CD4-positive, alpha-beta T cell treated with Interleukin-1 beta for 1 hour (primary cell): ENCODE data around the gene SRPRB.
"Not testable (repeated sequence)": the region's sequence is repeated elsewhere in the genome, so short reads cannot be mapped to it uniquely, and the experiment has no call there.

ENCODE experiments used
- DNase-seq, 2 donors: peaks; one replicate each; pipeline ENCODE4 v3.0.0-alpha.2; 2020 to 2022

The SRPRB gene

DNA sequence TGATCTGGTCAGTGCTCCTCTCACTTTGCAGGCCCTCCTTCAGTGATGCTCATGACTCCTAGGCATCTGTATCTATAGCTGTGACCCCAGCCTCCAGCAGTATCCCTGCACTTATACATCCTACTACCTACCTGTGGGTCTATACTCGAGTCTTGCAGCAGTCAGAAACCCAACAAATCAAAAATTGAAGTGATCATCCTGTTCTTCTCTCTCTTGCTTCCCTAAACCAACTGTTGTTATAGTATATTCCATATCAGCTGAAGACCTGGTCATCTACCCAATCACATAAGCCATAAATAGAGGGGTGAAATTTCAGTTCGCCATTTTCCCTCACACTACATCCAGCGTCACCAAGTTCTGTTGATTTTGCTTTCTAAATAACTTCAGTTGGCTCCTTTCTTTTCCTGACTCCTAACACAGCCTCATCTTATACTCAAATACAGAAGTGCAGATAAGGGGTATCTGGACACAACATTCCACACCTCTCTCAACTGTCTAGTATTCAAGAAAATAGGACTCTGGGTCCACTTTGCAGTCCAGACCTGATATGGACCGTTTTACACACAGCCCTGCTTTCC, 25.9 kb upstream of the SRPRB start:
- no peak for DNase-seq

DNA sequence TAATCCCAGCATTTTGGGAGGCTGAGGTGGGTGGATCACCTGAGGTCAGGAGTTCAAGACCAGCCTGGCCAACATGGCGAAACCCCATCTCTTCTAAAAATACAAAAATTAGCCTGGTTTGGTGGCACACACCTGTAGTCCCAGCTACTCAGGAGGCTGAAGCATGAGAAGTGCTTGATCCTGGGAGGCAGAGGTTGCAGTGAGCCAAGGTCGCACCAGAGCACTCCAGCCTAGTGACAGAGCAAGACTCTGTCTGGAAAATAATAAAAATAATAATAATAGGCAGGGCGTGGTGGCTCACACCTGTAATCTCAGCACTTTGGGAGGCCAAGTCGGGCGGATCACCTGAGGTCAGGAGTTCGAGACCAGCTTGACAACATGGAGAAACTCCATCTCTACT, 24.9 kb upstream of the SRPRB start:
- not testable (repeated sequence) for DNase-seq

DNA sequence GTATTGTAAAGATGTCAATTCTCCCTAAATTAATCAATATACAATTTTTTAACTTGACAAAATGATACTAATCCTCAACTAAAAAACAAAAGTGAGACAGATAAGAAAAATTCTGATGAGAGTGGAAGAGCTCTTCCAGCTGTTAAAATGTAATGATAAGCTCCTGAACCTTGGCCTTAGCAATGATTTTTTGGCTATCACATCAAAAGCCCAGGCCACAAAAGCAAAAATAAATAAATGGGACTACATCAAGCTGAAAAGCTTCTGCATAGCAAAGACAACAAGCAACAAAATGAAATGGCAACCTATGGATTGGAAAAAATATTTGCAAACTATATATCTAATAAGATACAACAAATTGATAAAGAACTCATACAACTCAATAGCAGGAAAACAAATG, 24.0 kb upstream of the SRPRB start:
- no peak for DNase-seq

DNA sequence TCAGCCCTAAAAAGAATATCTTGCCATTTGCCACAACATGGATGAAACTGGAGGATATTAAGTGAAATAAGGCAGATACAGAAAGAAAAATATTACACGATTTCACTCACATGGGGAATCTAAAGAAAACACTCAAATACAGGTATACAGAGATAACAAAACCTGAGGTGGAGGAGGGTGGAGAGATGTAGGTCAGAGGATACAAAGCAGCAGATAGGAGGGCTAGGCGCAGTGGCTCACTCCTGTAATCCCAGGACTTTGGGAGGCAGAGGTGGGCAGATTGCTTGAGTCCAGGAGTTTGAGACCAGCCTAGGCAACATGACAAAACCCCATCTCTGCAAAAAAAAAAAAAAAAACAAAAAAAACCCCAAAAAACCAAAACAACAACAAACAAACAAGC, 23.2 kb upstream of the SRPRB start:
- no peak for DNase-seq

DNA sequence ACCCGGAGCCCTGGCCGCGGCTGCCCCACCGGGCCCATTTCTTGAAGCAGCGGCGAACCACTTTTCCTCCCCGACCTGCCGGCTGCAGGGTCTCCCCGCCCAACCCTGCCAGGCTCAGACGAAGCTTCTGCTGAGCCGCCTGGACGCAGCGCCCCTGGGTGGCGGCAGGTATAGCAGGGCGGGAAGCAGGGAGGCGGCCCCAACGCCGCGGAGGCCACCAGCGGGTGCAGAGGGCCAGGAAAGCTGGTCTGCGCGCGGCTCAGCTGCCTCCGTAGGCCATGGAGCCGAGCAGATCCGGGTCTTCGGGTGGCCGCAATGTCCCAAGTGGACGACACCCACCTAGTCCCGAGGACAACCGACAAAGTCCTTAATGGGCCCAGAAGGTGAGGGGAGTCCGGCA, 21.9 kb upstream of the SRPRB start:
- DNase-seq: no peak

DNA sequence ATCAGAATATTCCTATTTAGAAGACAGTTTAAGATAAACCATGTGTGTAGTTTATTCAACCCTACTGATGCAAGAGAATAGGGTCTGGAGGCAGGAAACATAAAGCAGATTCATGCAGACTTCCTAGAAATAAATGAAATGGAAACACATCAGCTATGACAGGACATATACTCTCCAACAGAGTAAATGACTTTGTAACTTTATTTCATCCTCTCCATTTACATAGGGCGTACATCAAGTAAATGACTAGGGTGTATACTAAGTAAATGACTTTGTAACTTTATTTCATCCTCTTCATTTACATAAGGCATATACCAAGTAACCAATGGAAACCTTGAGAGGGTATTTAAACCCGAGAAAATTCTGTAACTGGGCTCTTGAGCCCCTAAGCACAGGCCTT, 17.6 kb upstream of the SRPRB start:
- no peak for DNase-seq

- DNase-seq: no peak
These were observed 13.3 kb upstream of the SRPRB start for GRCh38 chr3:133792171-133792763.

GRCh38 chr3:133797396-133798105, 8.1 kb upstream of the SRPRB start:
- no peak for DNase-seq

GRCh38 chr3:133799794-133800585, 5.6 kb upstream of the SRPRB start:
- peak in 1 of 2 donors; percentile 18 for DNase-seq

GRCh38 chr3:133803469-133803868, 2.1 kb upstream of the SRPRB start:
- DNase-seq: no peak

DNA sequence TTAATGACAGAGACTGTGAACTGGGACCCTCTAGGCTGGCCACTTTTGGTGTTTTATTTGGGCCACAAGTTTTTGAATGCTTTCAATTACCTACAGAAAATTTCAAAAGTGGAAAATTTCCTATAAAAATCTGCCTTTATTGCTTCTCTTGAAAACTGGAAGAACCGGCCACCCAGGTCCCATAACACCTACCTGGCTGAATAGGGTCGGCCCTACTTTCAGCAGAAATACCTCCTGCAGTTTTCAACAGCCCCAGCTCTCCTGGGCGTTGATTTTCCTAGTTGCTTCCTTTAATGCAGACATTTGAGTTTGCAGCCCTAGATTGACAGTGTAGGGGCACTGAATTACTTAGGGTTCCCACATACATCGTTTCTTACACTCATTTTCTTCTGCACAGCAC, 719 bp upstream of the SRPRB start:
- no peak for DNase-seq

- no peak for DNase-seq
These were observed 272 bp upstream of the SRPRB start for GRCh38 chr3:133805384-133805701.

GRCh38 chr3:133812872-133813271, 7.3 kb downstream of the SRPRB start:
- no peak for DNase-seq

DNA sequence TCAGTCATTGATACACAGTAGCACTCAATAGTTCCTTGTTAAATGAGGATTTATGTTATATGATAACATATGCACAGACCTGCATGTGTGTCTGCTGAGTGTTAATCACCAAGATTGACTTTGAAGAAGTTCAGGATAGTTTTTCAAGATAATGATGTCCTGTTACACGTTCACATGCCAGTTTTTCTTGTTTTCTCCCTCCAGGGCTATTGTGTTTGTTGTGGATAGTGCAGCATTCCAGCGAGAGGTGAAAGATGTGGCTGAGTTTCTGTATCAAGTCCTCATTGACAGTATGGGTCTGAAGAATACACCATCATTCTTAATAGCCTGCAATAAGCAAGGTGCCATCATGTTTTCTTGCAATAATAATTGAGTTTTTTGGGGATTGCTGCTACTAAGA, 9.8 kb downstream of the SRPRB start:
- DNase-seq: no peak

DNA sequence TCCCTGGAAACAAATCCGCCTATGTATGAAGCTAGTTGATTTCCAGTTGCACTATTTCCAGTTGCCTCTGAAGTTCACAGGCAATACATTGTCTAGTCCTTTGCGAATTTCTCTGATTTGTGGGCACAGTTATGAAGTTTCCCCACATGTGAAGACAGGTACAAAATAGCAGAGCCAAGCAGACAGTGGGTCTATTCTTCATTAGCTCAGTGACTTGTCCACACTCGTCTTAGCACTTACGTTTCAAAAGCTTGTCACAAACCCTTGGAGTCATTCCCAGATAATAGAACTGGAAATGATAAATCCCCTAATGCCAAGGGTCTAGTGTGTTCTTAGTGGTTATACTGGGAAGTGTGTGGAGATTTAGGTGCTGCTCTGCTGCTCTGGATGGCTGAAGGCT, 14.5 kb downstream of the SRPRB start:
- no peak for DNase-seq

DNA sequence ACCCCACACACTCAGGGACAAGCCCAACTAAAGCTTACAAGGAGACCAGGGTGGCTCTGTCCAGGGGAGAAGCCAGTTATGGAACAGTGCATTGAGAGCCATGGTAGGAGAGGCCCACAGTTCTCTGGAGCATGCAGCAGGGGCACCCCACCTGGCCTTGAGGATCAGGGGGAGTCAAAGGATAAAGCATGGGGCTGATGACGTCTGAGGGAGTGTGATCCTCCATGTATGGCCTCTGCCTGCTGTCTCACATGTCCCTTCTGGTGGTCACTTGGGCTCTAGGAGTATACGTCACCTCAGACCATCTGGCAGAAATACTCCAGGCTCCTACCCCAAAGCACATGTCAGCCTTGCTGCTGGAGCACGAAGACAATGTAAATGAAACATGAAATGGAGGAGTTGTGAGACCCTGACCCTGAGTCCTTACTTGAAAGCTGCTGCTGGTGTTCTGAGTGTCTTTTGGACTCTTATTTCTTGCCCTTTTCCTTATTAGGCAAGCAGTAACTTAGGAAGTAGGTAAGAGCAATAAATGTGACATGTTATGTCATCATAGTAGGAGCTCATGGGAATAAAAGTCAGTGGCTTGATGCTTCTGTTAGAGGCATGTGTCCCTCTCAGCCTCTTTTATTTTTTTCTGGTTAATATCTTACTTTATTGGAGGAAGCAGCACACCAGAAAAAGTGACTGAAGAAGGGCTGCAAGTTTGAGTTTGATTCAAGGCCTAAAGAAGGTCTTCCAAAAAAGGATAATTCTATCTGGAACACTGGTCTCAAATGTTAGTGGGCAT, 15.5 kb downstream of the SRPRB start:
- DNase-seq: no peak

DNA sequence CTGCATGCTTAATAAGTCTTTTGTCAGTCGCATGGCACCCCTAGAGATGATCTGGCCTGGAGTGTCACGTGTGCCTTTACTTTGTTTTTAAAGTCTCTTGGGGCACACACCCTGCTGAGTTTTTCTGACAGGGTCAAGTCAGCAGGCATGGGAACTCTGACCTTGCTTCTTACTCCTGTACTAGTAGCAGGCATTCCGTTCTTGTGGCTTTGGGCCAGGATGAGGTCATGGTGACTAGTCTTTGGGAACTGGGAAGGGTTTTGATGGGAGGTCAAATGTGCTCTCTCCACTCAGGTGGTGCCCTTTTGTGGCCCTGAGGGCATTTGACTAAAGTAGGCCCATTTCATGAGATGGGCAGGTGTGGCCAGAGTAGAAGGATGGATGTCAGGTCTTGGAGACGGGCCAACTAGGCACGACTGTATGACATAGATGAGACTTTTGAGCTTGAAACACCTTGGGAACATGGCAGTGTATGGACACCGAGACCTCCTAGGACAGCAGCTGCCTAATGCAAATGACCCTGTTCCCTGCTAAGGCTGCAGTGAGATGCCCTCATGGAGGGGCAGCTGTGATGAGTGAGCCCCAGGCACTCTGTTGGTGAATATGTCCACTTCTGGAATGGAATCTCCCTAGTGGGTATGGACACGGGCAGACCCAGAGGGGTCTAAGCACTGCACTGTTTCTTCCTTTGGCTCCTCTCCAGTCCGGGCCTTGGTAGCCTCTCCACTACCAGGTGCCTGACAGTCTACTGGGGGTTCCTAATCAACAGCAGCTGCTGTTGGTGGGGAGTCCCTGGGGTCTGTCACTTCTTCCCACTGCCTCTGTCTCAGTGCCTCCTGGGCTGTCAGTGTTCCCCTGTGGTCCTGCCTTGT, 16.4 kb downstream of the SRPRB start:
- DNase-seq: no peak

DNA sequence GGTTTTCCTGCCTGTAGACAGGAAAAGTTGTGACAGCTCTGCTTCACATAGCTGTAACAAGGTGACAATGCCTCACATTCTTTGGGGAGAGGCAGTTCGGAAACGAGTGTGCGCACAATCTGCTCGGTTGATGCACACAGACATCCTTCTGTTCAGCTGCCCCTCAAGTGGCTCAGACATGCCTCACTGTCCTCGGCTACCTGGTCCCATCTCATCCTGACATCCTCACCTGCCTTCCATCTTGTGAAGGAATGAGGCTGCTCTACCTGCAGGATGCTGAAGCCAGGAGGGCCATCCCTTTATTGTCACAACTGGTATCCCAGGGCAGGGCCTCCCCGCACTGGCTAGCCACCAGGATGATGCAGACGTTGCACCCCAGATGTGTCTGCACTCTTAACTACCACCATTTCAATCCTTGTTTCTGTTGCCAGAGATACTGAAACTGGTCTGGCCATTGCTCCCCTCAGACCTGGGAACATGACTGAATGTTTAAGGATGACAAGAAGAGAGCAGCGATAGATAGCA, 19.4 kb downstream of the SRPRB start:
- no peak for DNase-seq

GRCh38 chr3:133825969-133826727, 20.5 kb downstream of the SRPRB start:
- DNase-seq: no peak

- no peak for DNase-seq
These were observed 21.5 kb downstream of the SRPRB start for GRCh38 chr3:133827136-133827535.

DNA sequence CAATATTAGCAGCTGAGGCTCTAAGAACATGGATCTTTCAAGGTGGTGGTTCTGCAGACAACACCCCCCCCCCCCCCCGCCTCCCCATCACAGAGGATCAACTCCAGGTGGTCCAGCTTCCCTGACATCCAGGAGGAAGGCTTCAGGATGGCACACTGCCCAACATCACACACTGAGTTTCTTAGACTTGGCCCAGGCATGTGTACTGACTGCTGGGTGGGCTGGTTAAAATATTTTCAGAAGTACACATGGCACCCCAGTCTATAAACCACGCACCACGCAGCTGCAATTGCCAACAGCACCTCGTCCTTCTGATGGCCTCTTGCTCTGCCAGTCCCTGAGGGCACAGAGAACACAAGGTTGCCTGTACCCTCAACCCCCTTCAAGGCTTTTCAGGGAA, 22.1 kb downstream of the SRPRB start:
- DNase-seq: no peak
